ENCODE measurements around the gene PPP3CB.

DNA sequence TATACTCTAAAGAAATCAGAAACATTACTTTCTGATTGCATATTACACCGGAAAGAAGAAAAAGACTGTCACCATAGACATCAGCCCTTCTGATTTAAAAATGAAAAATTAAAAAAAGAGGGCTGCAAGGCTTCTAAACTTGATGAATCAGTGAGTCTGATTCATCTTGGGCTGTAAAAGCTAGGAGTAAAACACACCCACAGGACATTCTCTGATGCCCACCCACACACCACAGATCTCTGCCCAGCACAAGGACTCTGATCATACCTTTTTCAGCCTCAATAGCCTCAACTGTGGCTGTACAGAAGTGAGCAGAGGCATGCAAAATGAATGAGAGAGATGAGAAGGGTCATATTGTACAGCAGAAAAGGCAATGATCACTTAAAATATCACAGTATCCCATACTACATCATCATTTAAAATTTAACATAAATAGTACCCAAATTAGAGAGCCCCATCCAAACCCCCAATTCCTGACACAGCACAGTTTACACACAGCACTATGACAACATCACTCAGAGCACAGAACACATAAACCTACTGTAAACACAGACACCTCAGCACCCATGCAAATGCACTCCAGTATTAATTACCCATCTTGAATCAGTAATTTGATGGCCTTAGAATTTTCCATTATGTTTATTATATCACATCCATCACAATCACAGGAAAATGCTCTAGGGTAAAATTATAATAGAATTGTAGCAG, 56.1 kb downstream of the PPP3CB start:
- TF ChIP-seq, protein P1, sequence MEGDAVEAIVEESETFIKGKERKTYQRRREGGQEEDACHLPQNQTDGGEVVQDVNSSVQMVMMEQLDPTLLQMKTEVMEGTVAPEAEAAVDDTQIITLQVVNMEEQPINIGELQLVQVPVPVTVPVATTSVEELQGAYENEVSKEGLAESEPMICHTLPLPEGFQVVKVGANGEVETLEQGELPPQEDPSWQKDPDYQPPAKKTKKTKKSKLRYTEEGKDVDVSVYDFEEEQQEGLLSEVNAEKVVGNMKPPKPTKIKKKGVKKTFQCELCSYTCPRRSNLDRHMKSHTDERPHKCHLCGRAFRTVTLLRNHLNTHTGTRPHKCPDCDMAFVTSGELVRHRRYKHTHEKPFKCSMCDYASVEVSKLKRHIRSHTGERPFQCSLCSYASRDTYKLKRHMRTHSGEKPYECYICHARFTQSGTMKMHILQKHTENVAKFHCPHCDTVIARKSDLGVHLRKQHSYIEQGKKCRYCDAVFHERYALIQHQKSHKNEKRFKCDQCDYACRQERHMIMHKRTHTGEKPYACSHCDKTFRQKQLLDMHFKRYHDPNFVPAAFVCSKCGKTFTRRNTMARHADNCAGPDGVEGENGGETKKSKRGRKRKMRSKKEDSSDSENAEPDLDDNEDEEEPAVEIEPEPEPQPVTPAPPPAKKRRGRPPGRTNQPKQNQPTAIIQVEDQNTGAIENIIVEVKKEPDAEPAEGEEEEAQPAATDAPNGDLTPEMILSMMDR (IDR thresholded peaks at IDR 0.05 in 4 of 5, conservative IDR thresholded peaks at IDR 0.05 in 1 of 5): no peak
- no peak for TF ChIP-seq POLR2A (IDR thresholded peaks at IDR 0.05)

Data from gastrocnemius medialis (tissue), 4 donors.